HG03196 (cell line): Measurements from ENCODE around the gene COPS6.

ENCODE experiments used
- ATAC-seq: cut with Tn5 transposase; IDR thresholded peaks from one replicate; pipeline ENCODE4 v1.9.1; 2021; ENCODE audit not compliant: unreplicated experiment

COPS6 gene

GRCh38 chr7:100101016-100101862 is 12.5 kb downstream of the COPS6 start, which contains the start of the genes AP4M1 and MCM7:
AP4M1 (plus strand) TSS chr7:100101643; CDS start chr7:100101715, 72 bp downstream.
MCM7 (minus strand) TSS chr7:100101397; CDS start chr7:100101294, 103 bp downstream.
- ATAC-seq = peak; percentile 85

GRCh38 chr7:100102950-100103840 is 14.4 kb downstream of the COPS6 start:
- no peak for ATAC-seq

DNA sequence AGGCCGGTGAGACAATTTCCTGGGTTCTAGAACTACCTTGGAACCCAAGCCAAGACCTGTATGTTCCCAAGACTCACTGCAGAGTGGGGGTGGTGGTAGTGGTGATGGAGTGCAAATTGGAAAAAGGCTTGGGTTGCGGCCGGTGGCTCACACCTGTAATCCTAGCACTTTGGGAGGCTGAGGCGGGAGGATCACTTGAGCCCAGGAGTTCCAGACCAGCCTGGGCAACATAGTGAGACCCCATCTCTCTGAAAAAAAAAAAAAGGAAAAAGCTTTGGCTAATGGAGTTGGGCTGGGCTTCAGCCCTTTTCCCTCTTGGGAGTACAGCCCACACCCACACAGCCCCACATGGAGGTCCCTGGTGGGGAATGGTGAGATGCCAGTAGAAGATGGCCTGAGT is 16.8 kb downstream of the COPS6 start:
- ATAC-seq = no peak

DNA sequence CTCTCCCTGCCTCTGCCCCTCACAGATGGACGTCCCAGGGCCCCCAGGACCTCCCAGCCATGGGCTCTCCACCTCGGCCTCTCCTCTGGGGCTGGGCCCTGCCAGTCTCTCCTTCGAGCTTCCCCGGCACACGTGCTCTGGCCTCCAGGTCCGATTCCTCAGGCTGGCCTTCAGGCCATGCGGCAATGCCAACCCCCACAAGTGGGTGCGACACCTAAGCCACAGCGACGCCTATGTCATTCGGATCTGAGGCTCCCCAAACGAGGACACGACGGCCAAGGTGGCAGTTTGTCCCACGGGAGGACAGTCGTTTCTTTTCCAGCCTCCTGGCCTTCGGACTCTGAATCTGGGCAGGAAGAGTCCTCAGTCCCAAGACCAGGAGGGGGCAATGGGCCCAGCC is 17.9 kb downstream of the COPS6 start:
- no peak for ATAC-seq

- ATAC-seq = no peak
Observed at GRCh38 chr7:100107125-100107737, 18.5 kb downstream of the COPS6 start.

- ATAC-seq = no peak
Observed at GRCh38 chr7:100107890-100108289, 19.1 kb downstream of the COPS6 start.

- ATAC-seq = no peak
Observed at GRCh38 chr7:100109521-100110163, 20.9 kb downstream of the COPS6 start.

DNA sequence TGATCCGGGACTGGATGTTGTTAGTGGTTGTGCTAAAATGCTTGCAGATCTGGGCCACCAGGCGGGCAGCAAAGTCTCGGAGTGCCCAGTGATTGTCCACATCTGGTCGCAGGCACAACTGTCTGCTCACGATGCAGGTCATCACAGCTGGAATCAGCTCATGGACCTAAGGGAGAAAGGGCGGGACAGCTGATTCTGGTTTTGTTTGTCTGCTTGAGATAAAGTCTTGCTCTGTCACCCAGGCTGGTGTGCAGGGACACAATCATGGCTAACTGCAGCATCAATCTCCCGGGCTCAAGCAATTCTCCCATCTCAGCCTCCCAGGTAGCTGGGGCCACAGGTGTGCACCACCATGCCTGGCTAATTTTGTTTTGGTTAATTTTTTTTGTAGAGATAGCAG is 22.4 kb downstream of the COPS6 start:
- no peak for ATAC-seq

DNA sequence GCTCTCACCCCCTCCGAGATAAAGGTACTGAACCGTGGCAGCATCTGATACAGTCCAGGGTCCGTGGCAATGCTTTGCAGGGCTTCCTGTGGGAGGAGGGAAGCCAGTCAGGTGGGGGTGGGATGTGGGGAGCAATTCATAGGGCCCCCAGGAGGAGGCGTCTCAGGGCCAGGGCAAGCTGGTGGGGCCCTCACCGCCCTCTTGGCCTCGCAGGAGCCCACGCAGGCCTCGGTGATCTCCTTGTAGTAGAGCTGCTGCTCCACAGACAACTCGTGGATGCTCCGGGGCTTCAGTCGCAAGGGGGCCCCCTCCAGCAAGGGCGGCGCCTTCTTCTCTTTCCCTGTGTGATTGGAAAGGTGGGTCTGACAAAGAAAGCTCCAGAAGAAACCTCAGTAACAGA is 23.1 kb downstream of the COPS6 start:
- ATAC-seq = no peak

DNA sequence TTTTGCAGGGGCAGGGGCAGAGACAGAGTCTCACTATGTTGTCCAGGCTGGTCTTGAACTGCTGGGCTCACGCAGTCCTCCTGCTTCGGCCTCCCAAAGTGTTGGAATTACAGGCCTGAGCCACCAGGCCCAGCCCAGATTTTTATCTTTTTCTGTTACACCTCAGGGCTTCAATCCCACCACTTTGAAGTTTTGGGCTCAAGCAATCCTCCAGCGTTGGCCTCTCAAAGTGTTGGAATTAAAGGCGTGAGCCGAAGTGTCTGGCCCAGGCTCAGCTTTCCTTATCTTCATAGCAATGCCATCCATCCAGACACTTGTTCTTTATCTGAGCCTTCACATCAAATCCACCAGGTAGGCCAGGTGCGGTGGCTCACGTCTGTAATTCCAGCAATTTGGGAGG is 26.3 kb downstream of the COPS6 start:
- no peak for ATAC-seq

GRCh38 chr7:100118388-100119071 is 29.8 kb downstream of the COPS6 start:
- ATAC-seq = no peak

- peak; percentile 78 for ATAC-seq
Observed at GRCh38 chr7:100119072-100119969, 30.6 kb downstream of the COPS6 start, which contains the start of the genes CNPY4 and TAF6. CNPY4 (plus strand) TSS chr7:100119634; CDS start chr7:100119745, 111 bp downstream. TAF6 (minus strand) TSS chr7:100119358; CDS start chr7:100114209, 5,149 bp downstream.

- peak; percentile 13 for ATAC-seq
Observed at GRCh38 chr7:100119970-100120732, 31.4 kb downstream of the COPS6 start.

DNA sequence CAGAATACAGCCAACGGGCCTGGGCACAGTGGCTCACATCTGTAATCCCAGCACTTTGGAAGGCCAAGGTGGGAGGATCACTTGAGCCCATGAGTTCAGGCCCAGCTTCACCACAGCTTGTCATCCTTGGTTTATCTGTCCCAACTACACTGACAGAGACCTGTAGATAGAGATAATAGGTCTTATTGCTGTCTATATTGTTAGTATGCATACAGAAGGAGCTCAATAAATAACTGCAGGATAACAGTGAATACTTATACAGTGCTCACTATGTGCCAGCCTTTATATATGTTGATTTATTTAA is 31.9 kb downstream of the COPS6 start:
- no peak for ATAC-seq

- ATAC-seq = no peak
Observed at GRCh38 chr7:100122067-100122466, 33.3 kb downstream of the COPS6 start.

- ATAC-seq = no peak
Observed at GRCh38 chr7:100122568-100122967, 33.8 kb downstream of the COPS6 start.

- ATAC-seq = no peak
Observed at GRCh38 chr7:100124301-100125230, 35.8 kb downstream of the COPS6 start.
